SK-N-MC (cell line): ENCODE measurements around the gene ADTRP.

ENCODE experiments used
- DNase-seq: peaks from one replicate; pipeline ENCODE4 v3.0.0-alpha.2; 2011; ENCODE audit warnings: low read depth, low spot score
- H3K27ac ChIP-seq: fragments of 200-600 bp; sonication (generic); 2 replicates; pipeline ENCODE4 v1.5.1; 2016; ENCODE audit warnings: mixed run types
- H3K36me3 ChIP-seq: fragments of 200-600 bp; sonication (generic); 2 replicates; pipeline ENCODE4 v1.6.1; 2017; ENCODE audit warnings: antibody characterized with exemption, low read length, mixed read lengths; ENCODE audit not compliant: insufficient read depth
- H3K4me3 ChIP-seq: fragments of 200-600 bp; sonication (generic); 2 replicates; pipeline ENCODE4 v1.5.1; 2016
- H3K9ac ChIP-seq: fragments of 200-600 bp; sonication (generic); 2 replicates; pipeline ENCODE4 v1.8.0; 2017; ENCODE audit warnings: mixed run types, mixed read lengths; ENCODE audit not compliant: insufficient read length
- H3K9me3 ChIP-seq: fragments of 200-600 bp; sonication (generic); 2 replicates; pipeline ENCODE4 v1.6.1; 2017; ENCODE audit warnings: low read depth, mild to moderate bottlenecking, antibody characterized with exemption, low read length, moderate library complexity, mixed read lengths
- EZH2 ChIP-seq: fragments of 200-600 bp; sonication (generic); IDR thresholded peaks from one replicate; pipeline ENCODE4 v1.6.1; 2017; ENCODE audit warnings: antibody characterized with exemption
- FOXP2 ChIP-seq: optimal IDR thresholded peaks from 2 replicates; pipeline ENCODE3; 2011; ENCODE audit warnings: mild to moderate bottlenecking, moderate library complexity; ENCODE audit not compliant: insufficient read depth; ENCODE audit errors: extremely low read length, control extremely low read depth
- POLR2AphosphoS5 ChIP-seq: IDR thresholded peaks from 2 replicates; pipeline ENCODE4 v1.6.1; 2012; ENCODE audit warnings: mild to moderate bottlenecking, low read depth, low read length, borderline replicate concordance

ADTRP gene

DNA sequence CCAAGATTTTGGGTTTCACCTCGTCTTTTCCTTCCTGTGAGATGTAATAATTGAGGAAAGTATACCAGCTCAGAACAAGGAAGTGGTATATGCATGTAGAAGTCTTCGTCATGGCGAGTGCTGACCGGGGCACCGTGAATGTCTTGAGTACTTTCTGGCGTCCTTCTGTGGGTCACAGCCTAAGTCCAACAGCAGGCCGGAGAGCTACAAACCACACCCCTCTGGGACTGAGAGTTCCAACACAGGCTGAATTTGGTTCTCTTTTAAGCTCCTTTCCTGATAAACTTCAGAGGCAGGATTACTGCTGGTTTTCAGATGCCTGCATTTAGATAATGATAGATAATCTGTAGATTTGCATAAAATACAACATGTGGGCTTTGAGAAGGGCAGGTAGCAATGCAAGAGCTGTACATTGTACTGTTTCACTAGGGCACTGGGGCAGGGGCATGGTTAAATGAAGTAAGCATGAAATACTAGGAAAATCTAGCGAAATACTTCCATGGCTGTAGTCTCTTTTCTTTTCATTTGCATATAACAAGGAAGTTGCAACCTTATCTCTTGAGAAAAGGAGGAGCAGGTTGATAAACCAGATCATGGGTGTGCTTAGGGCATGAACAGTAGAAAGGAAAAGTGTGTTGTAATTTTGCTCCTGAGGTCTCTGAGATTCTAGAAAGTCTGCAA, at the start of gene ADTRP:
Gene ADTRP (minus strand): TSS at position 156 of the 681 bp plus-strand sequence. CDS start 44 bp downstream, at position 112.
- DNase-seq, result no peak
- no peaks in the 10 kb centered on the region for H3K9me3 ChIP-seq
- TF ChIP-seq EZH2 (no peak), POLR2AphosphoS5 (no peak), FOXP2 (no peak)
- no peaks in the 10 kb centered on the region for H3K36me3 ChIP-seq
- no peak within 1 kb of the TSS for H3K9ac ChIP-seq
- no peak within 1 kb of the TSS for H3K27ac ChIP-seq
- no peak within 1 kb of the TSS for H3K4me3 ChIP-seq

GRCh38 chr6:11826779-11827178, 48.2 kb upstream of the ADTRP start:
- no peak for TF ChIP-seq EZH2
- TF ChIP-seq POLR2AphosphoS5, result no peak
- TF ChIP-seq FOXP2, result no peak
- Histone ChIP-seq H3K9ac (no peak overlapping the region), H3K9me3 (no peaks in the 10 kb centered on the region), H3K27ac (no peak overlapping the region), H3K36me3 (no peaks in the 10 kb centered on the region), H3K4me3 (no peak overlapping the region)
- no peak for DNase-seq

- Histone ChIP-seq H3K9ac (no peak overlapping the region), H3K4me3 (no peak overlapping the region), H3K27ac (no peak overlapping the region), H3K9me3 (no peaks in the 10 kb centered on the region), H3K36me3 (no peaks in the 10 kb centered on the region)
- no peak for DNase-seq
- TF ChIP-seq POLR2AphosphoS5, result no peak
- TF ChIP-seq FOXP2, result no peak
Observed at GRCh38 chr6:11824986-11825385, 46.4 kb upstream of the ADTRP start.

GRCh38 chr6:11822346-11822745, 43.7 kb upstream of the ADTRP start:
- Histone ChIP-seq H3K36me3 (no peaks in the 10 kb centered on the region), H3K9me3 (no peaks in the 10 kb centered on the region), H3K4me3 (no peak overlapping the region), H3K9ac (no peak overlapping the region), H3K27ac (no peak overlapping the region)
- no peak for TF ChIP-seq FOXP2
- no peak for TF ChIP-seq POLR2AphosphoS5
- no peak for TF ChIP-seq EZH2
- no peak for DNase-seq

GRCh38 chr6:11821781-11822180, 43.2 kb upstream of the ADTRP start:
- DNase-seq, result no peak
- Histone ChIP-seq H3K9me3 (no peaks in the 10 kb centered on the region), H3K27ac (no peak overlapping the region), H3K36me3 (no peaks in the 10 kb centered on the region), H3K9ac (no peak overlapping the region), H3K4me3 (no peak overlapping the region)
- TF ChIP-seq POLR2AphosphoS5, result no peak
- TF ChIP-seq FOXP2, result no peak
- no peak for TF ChIP-seq EZH2

DNA sequence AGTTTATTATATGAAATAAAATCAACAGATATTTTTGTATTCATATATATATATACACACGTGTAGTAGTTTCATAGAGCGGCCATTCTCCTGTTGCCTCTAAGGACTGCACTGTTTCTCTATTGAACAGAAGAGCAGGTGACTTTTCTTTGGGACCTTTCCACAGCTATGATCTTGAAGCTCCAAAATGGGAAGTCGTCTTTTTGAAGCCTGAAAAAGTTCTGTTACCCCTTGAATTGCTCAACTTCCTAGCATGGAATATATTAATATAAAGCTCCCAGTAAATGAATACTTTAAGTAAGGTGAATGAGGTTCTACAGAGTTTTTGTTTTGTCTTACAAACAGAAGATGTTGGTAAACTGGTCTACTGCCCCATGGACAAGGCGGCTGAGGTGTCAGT, 42.2 kb upstream of the ADTRP start:
- no peaks in the 10 kb centered on the region for H3K9me3 ChIP-seq
- H3K36me3 ChIP-seq, result no peaks in the 10 kb centered on the region
- DNase-seq, result no peak
- no peak for TF ChIP-seq EZH2
- no peak for TF ChIP-seq FOXP2
- no peak for TF ChIP-seq POLR2AphosphoS5
- no peak overlapping the region for H3K4me3 ChIP-seq
- no peak overlapping the region for H3K9ac ChIP-seq
- no peak overlapping the region for H3K27ac ChIP-seq

DNA sequence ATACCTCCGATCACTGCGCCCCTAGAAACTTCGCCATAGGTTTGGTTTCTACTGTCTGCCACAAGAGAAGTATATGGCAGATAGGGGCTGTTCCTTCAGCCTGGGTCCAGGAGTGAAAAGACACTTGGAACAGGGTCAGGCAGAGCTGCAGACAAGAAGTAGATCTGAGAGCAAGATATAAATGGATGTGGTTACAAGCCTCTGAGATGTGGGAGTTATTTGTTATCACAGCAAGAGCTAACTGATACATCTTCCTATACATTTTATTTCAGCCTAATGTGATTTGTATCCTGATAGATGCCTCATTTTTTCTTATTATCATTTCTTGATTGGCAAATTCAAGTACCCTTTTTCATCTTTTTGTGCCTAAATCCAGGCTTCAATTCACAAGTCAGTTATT, 40.9 kb upstream of the ADTRP start:
- no peak for DNase-seq
- TF ChIP-seq EZH2, result no peak
- no peak for TF ChIP-seq FOXP2
- TF ChIP-seq POLR2AphosphoS5, result no peak
- H3K4me3 ChIP-seq, result no peak overlapping the region
- no peaks in the 10 kb centered on the region for H3K9me3 ChIP-seq
- H3K9ac ChIP-seq, result no peak overlapping the region
- H3K36me3 ChIP-seq, result no peaks in the 10 kb centered on the region
- H3K27ac ChIP-seq, result no peak overlapping the region

GRCh38 chr6:11815231-11815630, 36.6 kb upstream of the ADTRP start:
- TF ChIP-seq FOXP2, result no peak
- TF ChIP-seq EZH2, result no peak
- TF ChIP-seq POLR2AphosphoS5, result no peak
- no peak overlapping the region for H3K4me3 ChIP-seq
- H3K9ac ChIP-seq, result no peak overlapping the region
- DNase-seq, result no peak
- H3K9me3 ChIP-seq, result no peaks in the 10 kb centered on the region
- no peak overlapping the region for H3K27ac ChIP-seq
- no peaks in the 10 kb centered on the region for H3K36me3 ChIP-seq

DNA sequence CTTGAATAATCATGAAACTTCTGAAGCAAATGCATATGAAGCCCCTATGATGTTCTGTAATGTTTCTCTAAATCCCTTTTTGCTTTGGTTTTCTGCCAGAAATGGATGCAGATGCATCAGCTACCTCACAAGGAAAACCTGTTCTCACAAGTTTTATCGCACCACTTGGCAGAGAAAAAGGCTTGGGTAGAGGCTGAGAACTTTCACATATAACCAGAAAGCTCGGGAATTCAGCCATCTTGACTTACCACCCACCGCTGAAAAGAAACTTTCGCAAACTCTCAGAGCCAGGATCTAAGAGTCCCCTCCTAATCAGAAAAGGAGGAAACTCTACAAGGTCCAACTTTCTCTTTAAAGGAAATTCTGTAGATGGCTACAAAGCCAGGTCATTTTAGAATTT, 36.2 kb upstream of the ADTRP start:
- Histone ChIP-seq H3K36me3 (no peaks in the 10 kb centered on the region), H3K9me3 (no peaks in the 10 kb centered on the region), H3K9ac (no peak overlapping the region), H3K27ac (no peak overlapping the region), H3K4me3 (no peak overlapping the region)
- TF ChIP-seq FOXP2 (no peak), POLR2AphosphoS5 (no peak), EZH2 (no peak)
- DNase-seq, result no peak
